Activated T-cell treated with anti-CD3 and anti-CD28 coated beads for 24 hours (primary cell): ENCODE data around the gene PBXIP1.
A peak's percentile ranks its signal among the peaks of the same experiment; 100 is the strongest.

ENCODE experiments used
- DNase-seq: peaks from one replicate; pipeline ENCODE4 v3.0.0-alpha.2; 2020; ENCODE audit warnings: low read depth

The PBXIP1 gene

GRCh38 chr1:154956544-154956941 is 644 bp upstream of the PBXIP1 start:
- DNase-seq, result no peak

GRCh38 chr1:154955039-154955717 is 721 bp downstream of the PBXIP1 start:
- DNase-seq, result peak; percentile 64

GRCh38 chr1:154954541-154954940 is 1.4 kb downstream of the PBXIP1 start:
- no peak for DNase-seq

- no peak for DNase-seq
Measured at GRCh38 chr1:154953611-154954038, 2.3 kb downstream of the PBXIP1 start.

- no peak for DNase-seq
Measured at GRCh38 chr1:154952664-154953063, 3.2 kb downstream of the PBXIP1 start.

- DNase-seq, result peak; percentile 55
Measured at GRCh38 chr1:154951901-154952657, 3.8 kb downstream of the PBXIP1 start.

- DNase-seq, result no peak
Measured at GRCh38 chr1:154948079-154948478, 7.8 kb downstream of the PBXIP1 start.

- DNase-seq, result no peak
Measured at GRCh38 chr1:154945962-154946850, 9.7 kb downstream of the PBXIP1 start.

GRCh38 chr1:154945160-154945961 is 10.5 kb downstream of the PBXIP1 start:
- no peak for DNase-seq

GRCh38 chr1:154944401-154945159 is 11.3 kb downstream of the PBXIP1 start:
- no peak for DNase-seq

- DNase-seq, result no peak
Measured at GRCh38 chr1:154943649-154944400, 12.1 kb downstream of the PBXIP1 start.

GRCh38 chr1:154941333-154942013 is 14.4 kb downstream of the PBXIP1 start:
- no peak for DNase-seq

- no peak for DNase-seq
Measured at GRCh38 chr1:154940651-154941194, 15.2 kb downstream of the PBXIP1 start.

GRCh38 chr1:154940213-154940560 is 15.7 kb downstream of the PBXIP1 start:
- DNase-seq, result no peak

GRCh38 chr1:154938604-154939399 is 17.1 kb downstream of the PBXIP1 start:
- no peak for DNase-seq

- no peak for DNase-seq
Measured at GRCh38 chr1:154937988-154938386, 17.9 kb downstream of the PBXIP1 start.

GRCh38 chr1:154937085-154937987 is 18.6 kb downstream of the PBXIP1 start:
- peak; percentile 85 for DNase-seq
